ENCODE results near the gene CYP26C1.

- no peak for TF ChIP-seq CTCF (IDR thresholded peaks at IDR 0.05)
- TF ChIP-seq POLR2A (IDR thresholded peaks at IDR 0.05) = no peak
These were observed 28.3 kb upstream of the CYP26C1 start for GRCh38 chr10:93032105-93032808.

All from right lobe of liver (tissue), 4 donors.